ENCODE data around the gene ESPL1.

- TF ChIP-seq, protein P1, sequence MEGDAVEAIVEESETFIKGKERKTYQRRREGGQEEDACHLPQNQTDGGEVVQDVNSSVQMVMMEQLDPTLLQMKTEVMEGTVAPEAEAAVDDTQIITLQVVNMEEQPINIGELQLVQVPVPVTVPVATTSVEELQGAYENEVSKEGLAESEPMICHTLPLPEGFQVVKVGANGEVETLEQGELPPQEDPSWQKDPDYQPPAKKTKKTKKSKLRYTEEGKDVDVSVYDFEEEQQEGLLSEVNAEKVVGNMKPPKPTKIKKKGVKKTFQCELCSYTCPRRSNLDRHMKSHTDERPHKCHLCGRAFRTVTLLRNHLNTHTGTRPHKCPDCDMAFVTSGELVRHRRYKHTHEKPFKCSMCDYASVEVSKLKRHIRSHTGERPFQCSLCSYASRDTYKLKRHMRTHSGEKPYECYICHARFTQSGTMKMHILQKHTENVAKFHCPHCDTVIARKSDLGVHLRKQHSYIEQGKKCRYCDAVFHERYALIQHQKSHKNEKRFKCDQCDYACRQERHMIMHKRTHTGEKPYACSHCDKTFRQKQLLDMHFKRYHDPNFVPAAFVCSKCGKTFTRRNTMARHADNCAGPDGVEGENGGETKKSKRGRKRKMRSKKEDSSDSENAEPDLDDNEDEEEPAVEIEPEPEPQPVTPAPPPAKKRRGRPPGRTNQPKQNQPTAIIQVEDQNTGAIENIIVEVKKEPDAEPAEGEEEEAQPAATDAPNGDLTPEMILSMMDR (conservative IDR thresholded peaks at IDR 0.05 in 1 of 2, IDR thresholded peaks at IDR 0.05 in 1 of 2; ENCODE audit: low read depth in 1 of 2, low read length in 2 of 2) = no peak
- no peak for TF ChIP-seq EZH2 (IDR thresholded peaks at IDR 0.05; ENCODE audit: low read length, missing control alignments)
Observed at GRCh38 chr12:53219292-53219955, 48.7 kb upstream of the ESPL1 start.

All from fibroblast of lung (primary cell).